Measurements from ENCODE around the gene ST6GAL1. TPM values are rescaled to one million over a fixed set of nuclear protein-coding genes. Genes with fewer than 3 reads are reported as not detected.
A peak's percentile ranks its signal among the peaks of the same experiment; 100 is the strongest.

Gene ST6GAL1
- total RNA-seq, 4 donors from 2014 or later = 11.1 to 29.8 (median 18.6) TPM

DNA sequence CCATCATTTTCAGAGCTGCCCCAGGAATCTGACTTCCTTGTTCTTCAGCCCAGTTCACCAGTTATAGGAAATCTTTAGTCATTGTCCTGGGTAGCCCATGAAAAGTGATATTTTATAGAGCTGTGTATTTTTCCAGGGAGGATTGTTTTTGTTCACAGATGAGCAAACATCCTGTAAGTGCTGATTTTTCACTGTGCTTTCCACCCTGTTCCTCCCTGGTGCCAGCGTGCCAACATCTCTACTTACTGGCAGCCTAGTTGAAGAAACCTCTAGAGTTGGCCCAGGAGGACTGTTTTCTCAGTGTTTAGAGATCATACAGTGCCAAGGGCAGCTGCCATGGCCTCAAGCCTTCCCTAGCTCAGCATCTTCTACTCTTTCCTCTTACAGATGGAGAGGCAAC, 41.3 kb downstream of the ST6GAL1 start:
- Histone ChIP-seq H3K27me3 (no peaks in the 10 kb centered on the region), H3K4me3 (no peak overlapping the region), H3K36me3 (no peaks in the 10 kb centered on the region), H3K9me3 (no peaks in the 10 kb centered on the region), H3K27ac (peak overlapping the region; percentile 56 to 82 (median 70)), H3K4me1 (peaks cover 81 to 94% of the 10 kb centered on the region in 2 donors)
- in situ Hi-C loops (cut with MboI; ENCODE audit: low sequenced_read_pairs in 4 of 4) = loop anchor here in 1 of 4 donors (10.0 kb wide), 1 partner anchor 57 kb away; no protein-coding TSS in a partner anchor
- DNase-seq (peak; percentile 59 to 74), ATAC-seq (peak; percentile 57 to 65)
- TF ChIP-seq, protein P1, sequence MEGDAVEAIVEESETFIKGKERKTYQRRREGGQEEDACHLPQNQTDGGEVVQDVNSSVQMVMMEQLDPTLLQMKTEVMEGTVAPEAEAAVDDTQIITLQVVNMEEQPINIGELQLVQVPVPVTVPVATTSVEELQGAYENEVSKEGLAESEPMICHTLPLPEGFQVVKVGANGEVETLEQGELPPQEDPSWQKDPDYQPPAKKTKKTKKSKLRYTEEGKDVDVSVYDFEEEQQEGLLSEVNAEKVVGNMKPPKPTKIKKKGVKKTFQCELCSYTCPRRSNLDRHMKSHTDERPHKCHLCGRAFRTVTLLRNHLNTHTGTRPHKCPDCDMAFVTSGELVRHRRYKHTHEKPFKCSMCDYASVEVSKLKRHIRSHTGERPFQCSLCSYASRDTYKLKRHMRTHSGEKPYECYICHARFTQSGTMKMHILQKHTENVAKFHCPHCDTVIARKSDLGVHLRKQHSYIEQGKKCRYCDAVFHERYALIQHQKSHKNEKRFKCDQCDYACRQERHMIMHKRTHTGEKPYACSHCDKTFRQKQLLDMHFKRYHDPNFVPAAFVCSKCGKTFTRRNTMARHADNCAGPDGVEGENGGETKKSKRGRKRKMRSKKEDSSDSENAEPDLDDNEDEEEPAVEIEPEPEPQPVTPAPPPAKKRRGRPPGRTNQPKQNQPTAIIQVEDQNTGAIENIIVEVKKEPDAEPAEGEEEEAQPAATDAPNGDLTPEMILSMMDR (IDR thresholded peaks at IDR 0.05 in 4 of 5, conservative IDR thresholded peaks at IDR 0.05 in 1 of 5) = no peak
- no peak for TF ChIP-seq POLR2A (IDR thresholded peaks at IDR 0.05)
- intact Hi-C loops (cut with DNase I; ENCODE audit: low total_unique reads) = no loop called here

DNA sequence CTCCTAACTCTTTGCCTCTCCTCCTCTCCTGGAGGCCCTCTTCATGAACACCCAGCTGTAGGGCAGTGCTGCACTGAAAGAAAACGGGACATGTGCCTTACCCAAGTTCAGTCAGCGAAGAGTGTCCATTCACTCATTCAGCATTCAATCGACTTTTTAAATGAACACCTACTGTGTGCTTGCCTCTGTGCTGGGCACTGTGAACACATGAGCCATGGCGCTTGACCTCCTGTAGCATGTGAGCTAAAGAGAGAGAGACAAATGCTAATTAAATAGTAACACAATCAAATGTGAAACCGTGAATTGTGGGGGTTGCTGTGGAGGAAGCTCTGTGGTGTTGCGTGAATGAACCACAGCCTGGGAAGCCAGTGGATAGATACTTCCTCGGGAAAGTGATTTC, 43.4 kb downstream of the ST6GAL1 start:
- in situ Hi-C loops (cut with MboI; ENCODE audit: low sequenced_read_pairs in 4 of 4) = loop anchor here in 1 of 4 donors (10.0 kb wide), 1 partner anchor 59 kb away; no protein-coding TSS in a partner anchor
- no peak overlapping the region for H3K4me3 ChIP-seq
- H3K27ac ChIP-seq = peak overlapping the region; percentile 91 to 97 (median 93)
- H3K9me3 ChIP-seq = no peaks in the 10 kb centered on the region
- intact Hi-C loops (cut with DNase I; ENCODE audit: low total_unique reads) = no loop called here
- ATAC-seq (no peak), DNase-seq (no peak)
- peaks cover 86 to 90% of the 10 kb centered on the region in 2 donors for H3K4me1 ChIP-seq
- TF ChIP-seq, protein P1 (IDR thresholded peaks at IDR 0.05 in 4 of 5, conservative IDR thresholded peaks at IDR 0.05 in 1 of 5) = no peak
- no peaks in the 10 kb centered on the region for H3K36me3 ChIP-seq
- no peaks in the 10 kb centered on the region for H3K27me3 ChIP-seq

DNA sequence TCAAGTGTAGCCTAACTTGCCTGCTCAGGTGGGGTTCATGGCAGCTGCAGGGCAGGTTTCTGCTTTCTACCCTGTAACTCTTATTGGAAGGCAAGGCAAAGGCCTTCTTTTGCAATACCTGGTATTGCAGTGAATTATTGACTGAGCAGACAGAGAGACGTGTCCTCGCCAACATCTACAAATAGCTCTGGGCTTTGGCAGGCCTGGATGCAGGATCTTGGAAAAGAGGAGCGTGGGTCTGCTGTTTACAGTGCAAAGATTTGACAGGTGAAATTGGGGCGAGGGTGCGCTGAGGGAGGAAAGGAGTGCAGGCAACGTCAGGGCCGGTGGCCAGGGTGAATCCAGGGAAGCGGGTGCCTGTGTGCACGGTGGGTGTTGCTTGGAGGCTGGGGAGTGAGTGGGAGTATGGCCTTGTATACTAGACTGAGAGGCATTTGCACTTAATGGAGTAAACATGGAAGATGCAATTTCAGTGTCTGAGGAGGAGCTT, 44.5 kb downstream of the ST6GAL1 start:
- DNase-seq (peak; percentile 71 to 82), ATAC-seq (peak; percentile 69 to 77)
- in situ Hi-C loops (cut with MboI; ENCODE audit: low sequenced_read_pairs in 4 of 4) (loop anchor here in 1 of 4 donors (10.0 kb wide), 1 partner anchor 60 kb away; no protein-coding TSS in a partner anchor), intact Hi-C loops (cut with DNase I; ENCODE audit: low total_unique reads) (loop anchor here (5.0 kb wide), 1 partner anchor 193 kb away; the partner anchor contains the start of gene EIF4A2)
- Histone ChIP-seq H3K27ac (peak overlapping the region; percentile 91 to 97 (median 93)), H3K36me3 (no peaks in the 10 kb centered on the region), H3K4me3 (peak overlapping the region in 1 of 4 donors; percentile 14), H3K9me3 (no peaks in the 10 kb centered on the region), H3K27me3 (no peaks in the 10 kb centered on the region), H3K4me1 (peaks cover 75 to 80% of the 10 kb centered on the region in 2 donors)
- TF ChIP-seq POLR2A (IDR thresholded peaks at IDR 0.05) = no peak
- TF ChIP-seq, protein P1 (IDR thresholded peaks at IDR 0.05 in 4 of 5, conservative IDR thresholded peaks at IDR 0.05 in 1 of 5) = no peak

DNA sequence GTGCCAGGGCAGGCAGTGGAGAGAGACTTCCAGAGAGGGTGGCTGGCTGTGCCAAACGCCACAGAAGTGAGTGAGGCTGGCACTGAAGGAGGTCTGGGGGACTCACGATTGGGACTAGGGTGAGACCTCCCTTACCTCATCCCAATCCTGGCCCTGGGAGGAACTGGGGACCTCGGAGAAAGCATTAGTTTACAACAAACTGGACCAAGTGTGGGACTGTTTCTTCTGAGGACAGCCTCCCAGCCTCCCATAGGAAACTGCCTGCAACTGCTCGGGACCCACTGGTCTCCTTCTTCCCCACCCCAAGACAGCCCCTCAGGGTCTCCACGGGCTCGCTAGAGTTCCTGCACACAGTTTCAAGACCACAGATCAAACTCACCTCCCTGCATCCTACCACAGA, 45.4 kb downstream of the ST6GAL1 start:
- H3K36me3 ChIP-seq = no peaks in the 10 kb centered on the region
- intact Hi-C loops (cut with DNase I; ENCODE audit: low total_unique reads) (loop anchor here (2.0 to 5.0 kb wide), 2 partner anchors 45 to 193 kb away; partner anchors contain the start of genes EIF4A2 and ST6GAL1), in situ Hi-C loops (cut with MboI; ENCODE audit: low sequenced_read_pairs in 4 of 4) (loop anchor here in 1 of 4 donors (10.0 kb wide), 1 partner anchor 61 kb away; no protein-coding TSS in a partner anchor)
- H3K9me3 ChIP-seq = no peaks in the 10 kb centered on the region
- H3K4me1 ChIP-seq = peaks cover 67 to 71% of the 10 kb centered on the region in 2 donors
- ATAC-seq (no peak), DNase-seq (no peak)
- no peak for TF ChIP-seq POLR2A (IDR thresholded peaks at IDR 0.05)
- TF ChIP-seq, protein P1 (IDR thresholded peaks at IDR 0.05 in 4 of 5, conservative IDR thresholded peaks at IDR 0.05 in 1 of 5) = no peak
- H3K27me3 ChIP-seq = no peaks in the 10 kb centered on the region
- peak overlapping the region; percentile 91 to 97 (median 93) for H3K27ac ChIP-seq
- H3K4me3 ChIP-seq = no peak overlapping the region

Data from gastrocnemius medialis (tissue), 4 donors.